GM18502 (cell line): ENCODE results near the gene UQCR11.

Source experiments
- ATAC-seq: cut with Tn5 transposase; IDR thresholded peaks from one replicate; pipeline ENCODE4 v1.9.1; 2021; ENCODE audit warnings: mild to moderate bottlenecking; ENCODE audit not compliant: unreplicated experiment, poor library complexity

The UQCR11 gene

GRCh38 chr19:1636325-1637236 is 31.3 kb upstream of the UQCR11 start:
- no peak for ATAC-seq

DNA sequence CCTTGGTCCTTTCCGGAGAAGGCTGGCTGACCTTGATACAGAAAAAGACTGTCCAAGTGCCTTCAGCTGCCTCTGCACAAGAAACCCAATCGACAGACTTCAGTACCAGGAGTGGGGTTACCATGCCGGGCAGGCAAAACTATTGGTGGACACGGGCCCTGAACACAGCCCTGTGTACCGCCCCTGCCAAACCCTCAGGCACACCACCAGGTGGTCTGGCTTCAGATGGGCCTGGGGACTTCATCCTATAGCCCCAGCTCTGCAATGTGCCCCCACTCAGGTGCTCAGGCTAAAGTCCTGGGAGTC is 29.6 kb upstream of the UQCR11 start:
- ATAC-seq = no peak

DNA sequence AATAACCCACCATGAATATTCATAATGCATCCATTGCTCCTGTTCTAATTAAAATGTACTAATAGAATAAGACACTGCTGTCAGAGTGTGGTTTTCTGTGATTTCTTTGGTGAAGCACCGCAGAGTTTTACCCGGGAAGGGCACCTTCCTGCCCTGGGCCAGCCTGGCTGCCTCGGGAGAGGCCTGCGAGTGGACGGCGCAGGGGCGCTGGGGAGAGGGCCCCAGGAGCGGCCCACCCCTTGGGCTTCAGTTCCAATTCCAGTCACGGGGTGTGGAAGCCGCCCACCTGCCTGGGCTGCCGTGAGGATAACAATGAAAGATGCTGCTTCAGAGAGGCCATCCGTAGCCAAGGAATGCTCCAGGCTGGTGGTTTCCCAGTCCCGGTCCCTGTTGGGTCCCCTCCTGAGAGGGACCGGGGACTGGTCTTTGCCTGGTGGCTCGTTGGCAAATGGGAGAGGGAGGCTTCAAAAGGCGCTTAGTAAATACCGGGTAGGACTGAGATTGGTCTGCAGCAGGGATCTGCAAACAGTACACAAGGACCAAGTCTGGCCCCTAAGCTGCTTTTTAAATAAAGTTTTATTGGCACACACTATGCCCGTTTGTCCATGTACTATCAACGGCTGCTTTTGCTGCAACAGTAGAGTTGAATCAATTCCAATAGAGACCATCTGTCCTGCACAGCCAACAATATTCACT is 29.1 kb upstream of the UQCR11 start:
- no peak for ATAC-seq

DNA sequence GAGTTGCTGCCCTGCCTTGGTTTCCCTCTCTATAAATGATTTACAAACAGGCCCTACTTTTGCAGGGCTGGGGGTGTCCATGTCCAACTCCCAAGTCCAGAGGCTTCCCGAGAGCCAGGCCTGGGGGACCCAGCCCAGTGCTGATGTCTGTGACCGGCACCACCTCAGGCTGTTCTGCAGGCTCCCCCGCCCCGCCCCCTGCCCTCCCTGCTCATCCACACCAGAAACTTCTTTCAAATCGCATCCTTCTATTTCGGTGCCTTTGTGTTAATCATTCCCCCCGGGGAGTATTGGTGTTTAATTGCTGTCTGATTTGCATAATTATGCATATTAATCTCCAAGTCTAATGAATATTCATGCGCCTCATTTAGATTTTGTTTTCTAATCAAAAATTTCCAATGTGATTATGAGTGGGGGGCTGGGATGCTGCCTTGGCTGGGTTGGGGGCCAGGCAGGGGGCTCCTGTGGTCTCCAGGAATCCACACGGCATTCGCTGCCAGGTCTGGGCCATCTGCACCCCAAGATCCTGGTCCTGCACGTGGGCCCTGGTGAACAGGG is 28.1 kb upstream of the UQCR11 start:
- no peak for ATAC-seq

- no peak for ATAC-seq
Observed at GRCh38 chr19:1632462-1633268, 27.4 kb upstream of the UQCR11 start.

DNA sequence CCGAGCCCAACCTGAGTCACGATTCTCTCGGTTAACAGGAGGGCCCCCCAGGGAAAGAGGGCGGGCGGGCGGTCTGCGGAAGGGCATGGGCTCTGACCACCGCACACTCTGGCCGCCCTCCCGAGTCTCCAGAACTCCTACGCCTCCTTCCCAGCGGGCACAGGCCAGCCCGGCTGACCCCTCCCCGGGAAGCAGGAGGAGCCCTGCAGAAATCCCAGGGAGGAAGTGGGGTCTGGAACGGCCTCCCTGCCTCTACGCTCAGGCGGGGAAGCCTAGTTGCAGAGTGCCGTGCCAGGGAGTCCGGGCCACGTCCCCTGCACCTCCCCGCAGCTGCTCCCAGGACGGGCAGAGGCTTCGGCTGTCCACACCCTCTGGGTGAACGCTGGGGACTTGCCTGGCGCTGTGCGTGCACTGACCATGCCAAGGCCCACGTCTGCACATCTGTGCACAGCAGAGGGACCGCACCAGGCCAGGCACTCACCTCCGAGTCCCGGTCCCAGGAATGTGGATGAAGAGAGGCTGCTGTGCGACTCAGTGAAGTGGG is 26.4 kb upstream of the UQCR11 start:
- no peak for ATAC-seq

GRCh38 chr19:1630811-1631210 is 25.5 kb upstream of the UQCR11 start:
- ATAC-seq = no peak

DNA sequence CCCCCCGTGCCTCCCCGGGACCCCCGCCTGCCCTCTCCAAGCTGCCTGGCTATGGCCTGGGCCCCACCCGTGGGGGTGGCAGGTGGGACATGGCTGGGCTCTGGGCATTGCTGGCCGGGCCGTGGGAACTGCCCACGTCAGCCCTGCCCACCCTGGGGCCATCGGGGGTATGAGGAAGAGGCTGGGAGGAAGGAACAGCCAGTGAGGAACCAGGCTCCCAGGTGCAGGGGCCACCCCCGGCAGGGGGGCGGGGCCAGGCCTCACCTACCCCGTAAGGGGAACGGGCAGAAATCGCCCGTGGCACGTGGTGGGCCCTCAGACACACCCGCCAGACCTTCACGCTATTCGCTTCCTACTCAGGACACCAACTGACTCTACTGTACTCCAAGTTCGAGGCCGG is 24.8 kb upstream of the UQCR11 start:
- ATAC-seq = no peak

DNA sequence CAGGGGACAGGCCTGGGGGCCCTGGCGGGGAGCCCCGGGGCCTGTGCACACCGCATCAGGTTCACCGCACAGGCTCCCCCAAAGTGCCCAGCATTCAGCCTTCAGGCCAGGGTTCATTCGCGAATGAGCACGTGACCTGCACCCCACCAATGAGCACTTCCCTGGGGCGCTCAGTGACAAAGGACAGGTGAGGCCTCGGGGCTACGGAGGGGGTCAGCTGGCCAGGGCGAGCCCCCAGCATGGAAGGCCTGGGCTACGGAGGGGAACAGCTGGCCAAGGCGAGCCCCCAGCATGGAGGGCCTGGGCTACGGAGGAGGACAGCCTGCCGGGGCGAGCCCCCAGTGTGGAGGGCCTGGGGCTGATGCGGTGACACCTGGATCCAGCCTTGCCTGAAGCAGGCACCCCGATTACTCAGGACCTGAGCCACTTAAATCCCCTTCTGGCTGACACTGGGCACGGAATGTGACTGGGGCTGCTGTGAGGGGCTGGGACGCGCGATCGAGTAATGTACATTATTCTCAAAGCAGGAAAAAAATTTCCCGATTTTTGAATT is 24.1 kb upstream of the UQCR11 start:
- no peak for ATAC-seq

DNA sequence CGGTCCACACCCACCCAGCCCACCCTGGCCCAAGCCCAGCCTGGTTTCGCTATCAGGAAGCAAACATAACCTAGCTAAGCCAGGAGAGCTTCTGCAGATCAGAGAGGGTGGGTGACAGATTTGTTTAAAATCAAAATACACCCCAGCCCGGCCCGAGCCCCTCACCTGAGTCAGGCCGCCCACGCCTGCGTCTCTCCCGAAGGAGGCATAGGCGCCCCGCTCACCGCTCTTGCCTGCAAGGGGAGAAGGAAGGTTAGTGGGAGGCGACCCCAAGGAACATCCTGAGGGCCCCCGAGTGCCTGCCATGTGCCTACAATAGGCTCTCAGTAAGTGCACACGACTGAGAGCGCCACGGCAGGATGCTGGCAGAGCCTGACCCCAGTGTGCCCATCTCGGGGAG is 21.9 kb upstream of the UQCR11 start:
- no peak for ATAC-seq

GRCh38 chr19:1626417-1627010 is 21.3 kb upstream of the UQCR11 start:
- no peak for ATAC-seq

DNA sequence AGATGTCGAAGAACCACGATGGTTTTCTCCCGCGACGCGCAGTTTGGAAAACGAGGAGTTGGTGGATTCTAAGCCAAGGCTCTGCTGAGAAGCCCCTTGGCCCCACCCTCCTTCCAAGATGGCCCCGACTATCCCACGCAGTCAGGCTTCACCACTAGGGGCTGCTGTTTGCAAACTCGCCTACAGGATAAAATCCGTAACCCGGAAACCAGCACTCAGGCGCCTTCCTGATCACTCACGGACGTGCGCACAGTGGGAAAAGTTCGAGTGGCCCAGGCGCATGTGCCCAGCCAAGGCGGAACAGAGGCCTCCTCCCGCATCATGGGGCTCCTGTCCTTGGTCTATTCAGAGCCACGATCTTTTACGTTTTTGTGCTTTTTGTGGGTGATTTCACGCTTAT is 19.2 kb upstream of the UQCR11 start:
- no peak for ATAC-seq

DNA sequence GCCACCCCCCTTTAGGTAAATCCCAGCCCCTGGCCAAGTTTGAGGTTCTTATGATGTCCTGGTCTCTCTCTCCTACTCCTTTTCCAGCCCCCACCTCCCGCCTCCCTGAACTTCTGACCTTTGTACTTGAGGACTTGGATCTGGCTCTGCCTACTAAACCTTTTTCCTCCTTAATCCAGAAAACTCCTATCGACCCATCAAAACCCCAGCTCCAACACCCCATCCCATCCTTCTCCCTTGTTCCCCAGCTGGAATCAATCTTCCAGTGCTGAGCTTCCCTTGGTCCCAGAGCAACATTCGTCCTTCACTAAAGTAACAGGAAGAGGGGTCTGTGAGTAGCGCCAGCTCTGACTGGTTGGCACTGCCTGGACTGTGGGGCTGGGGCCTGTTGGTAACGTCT is 17.3 kb upstream of the UQCR11 start:
- ATAC-seq = no peak

DNA sequence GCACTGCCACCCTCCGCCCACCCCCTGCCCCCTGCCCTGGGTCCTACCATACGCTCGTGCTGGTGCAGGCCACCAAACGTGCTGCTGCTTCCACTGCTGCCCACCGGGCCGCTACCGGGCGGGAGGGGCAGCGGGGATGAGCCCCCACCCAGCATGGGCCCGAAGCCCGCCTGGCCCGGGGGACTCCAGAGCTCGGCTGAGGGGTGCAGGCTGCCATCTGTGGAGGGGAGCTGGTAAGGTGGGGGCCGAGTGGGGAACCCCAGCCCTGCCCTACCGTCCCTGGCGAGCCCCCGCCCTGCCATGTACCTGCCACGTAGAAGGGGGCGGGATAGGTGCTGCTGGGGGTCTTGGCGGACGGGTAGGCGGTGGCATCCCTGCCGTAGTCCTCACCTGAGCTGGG is 16.7 kb upstream of the UQCR11 start:
- no peak for ATAC-seq

DNA sequence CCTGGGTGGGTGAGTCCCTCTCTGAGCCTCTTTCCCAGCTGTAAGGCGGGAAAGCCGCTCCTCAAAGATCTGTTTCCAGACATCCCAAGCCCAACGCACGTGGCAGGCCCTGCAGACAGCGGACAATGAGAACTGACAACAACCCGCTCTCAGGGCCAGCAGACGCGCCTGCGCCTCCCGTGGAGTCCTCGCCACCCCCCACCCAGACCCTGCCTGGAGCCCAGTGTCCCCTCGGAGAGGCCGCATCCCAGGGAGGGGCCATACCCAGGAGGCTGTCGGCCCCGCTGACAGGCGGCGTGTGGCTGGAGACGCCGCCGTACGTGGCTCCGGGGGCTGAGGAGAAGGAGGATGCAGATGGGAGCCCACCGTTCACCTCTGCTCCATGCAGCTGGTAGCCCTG is 16.3 kb upstream of the UQCR11 start:
- ATAC-seq = no peak

- ATAC-seq = no peak
Observed at GRCh38 chr19:1621021-1621420, 15.8 kb upstream of the UQCR11 start.

DNA sequence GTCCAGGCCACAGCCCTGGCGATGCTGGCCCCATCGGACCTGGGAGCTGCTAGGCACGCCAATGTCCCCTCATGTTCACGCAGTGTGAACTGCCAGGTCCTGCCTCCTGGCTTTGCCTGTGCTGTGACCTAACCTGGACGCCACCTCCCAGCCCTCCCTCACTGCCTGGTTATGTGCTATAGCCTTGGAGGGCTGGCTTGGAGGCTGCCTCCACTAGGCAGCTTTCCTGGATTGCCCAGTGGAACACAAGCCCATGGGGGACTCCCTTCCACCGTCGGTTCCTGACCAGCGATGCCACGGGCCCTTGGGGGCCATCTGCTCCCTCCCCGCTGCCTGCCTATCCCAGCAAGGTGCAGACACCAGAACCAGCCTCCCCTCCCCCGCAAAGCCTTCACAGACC is 15.2 kb upstream of the UQCR11 start:
- ATAC-seq = no peak

- no peak for ATAC-seq
Observed at GRCh38 chr19:1619703-1620102, 14.4 kb upstream of the UQCR11 start.

DNA sequence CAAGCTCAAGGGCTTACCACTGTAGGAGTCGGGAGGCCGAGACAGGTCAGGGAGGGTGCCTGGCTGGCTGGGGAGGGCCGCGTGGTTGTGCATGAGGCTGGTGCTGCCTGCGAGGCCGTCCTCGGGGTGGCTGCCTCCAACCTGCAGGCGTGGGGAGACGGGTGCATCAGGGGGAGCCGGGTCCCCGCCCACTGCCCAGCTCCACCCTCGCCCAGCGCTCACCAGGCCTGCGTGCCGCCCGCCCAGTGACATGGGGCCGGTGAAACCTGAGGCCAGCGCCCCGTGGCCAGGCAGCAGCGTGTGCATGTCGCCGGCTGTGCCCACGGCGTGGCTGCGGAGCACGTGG is 13.8 kb upstream of the UQCR11 start:
- no peak for ATAC-seq
